ENCODE results near the gene CYP27C1.
"Not testable (repeated sequence)": the region's sequence is repeated elsewhere in the genome, so short reads cannot be mapped to it uniquely, and the experiment has no call there.

CYP27C1 gene

GRCh38 chr2:127169066-127169660 lies 50.9 kb downstream of the CYP27C1 start:
- no peak for DNase-seq

GRCh38 chr2:127166231-127166860 lies 53.8 kb downstream of the CYP27C1 start:
- no peak for DNase-seq

- DNase-seq: no peak
These were observed 54.6 kb downstream of the CYP27C1 start for GRCh38 chr2:127165539-127165935.

- no peak for DNase-seq
These were observed 55.1 kb downstream of the CYP27C1 start for GRCh38 chr2:127164761-127165538.

- DNase-seq: no peak
These were observed 56.2 kb downstream of the CYP27C1 start for GRCh38 chr2:127163921-127164320.

GRCh38 chr2:127163090-127163406 lies 57.1 kb downstream of the CYP27C1 start:
- not testable (repeated sequence) for DNase-seq

GRCh38 chr2:127162261-127163089 lies 57.6 kb downstream of the CYP27C1 start:
- no peak for DNase-seq

- no peak for DNase-seq
These were observed 58.6 kb downstream of the CYP27C1 start for GRCh38 chr2:127161176-127162136.

- DNase-seq: no peak
These were observed 59.4 kb downstream of the CYP27C1 start for GRCh38 chr2:127160676-127161075.

GRCh38 chr2:127159543-127159942 lies 60.6 kb downstream of the CYP27C1 start:
- DNase-seq: no peak

GRCh38 chr2:127158614-127159290 lies 61.3 kb downstream of the CYP27C1 start:
- DNase-seq: peak in 1 of 2 donors; percentile 36

- DNase-seq: no peak
These were observed 62.2 kb downstream of the CYP27C1 start for GRCh38 chr2:127157651-127158485.

GRCh38 chr2:127157114-127157513 lies 63.0 kb downstream of the CYP27C1 start:
- no peak for DNase-seq

GRCh38 chr2:127155947-127156346 lies 64.2 kb downstream of the CYP27C1 start:
- DNase-seq: no peak

- no peak for DNase-seq
These were observed 65.0 kb downstream of the CYP27C1 start for GRCh38 chr2:127155028-127155581.

- DNase-seq: no peak
These were observed 65.7 kb downstream of the CYP27C1 start for GRCh38 chr2:127154396-127154795.

- DNase-seq: no peak
These were observed 66.4 kb downstream of the CYP27C1 start for GRCh38 chr2:127153691-127154158.

GRCh38 chr2:127150996-127151395 lies 69.1 kb downstream of the CYP27C1 start:
- no peak for DNase-seq

- DNase-seq: no peak
These were observed 70.7 kb downstream of the CYP27C1 start for GRCh38 chr2:127149384-127149783.
